GM12878 (cell line): ENCODE results near the gene PRKCE. TPM values are rescaled to one million over a fixed set of nuclear protein-coding genes. Genes with fewer than 3 reads are reported as not detected.

Source experiments
- ATAC-seq: fragments of 200-7000 bp; cut with Tn5 transposase; 3 replicates; pipeline ENCODE4 v1.9.1; 2020; ENCODE audit warnings: mild to moderate bottlenecking, moderate library complexity
- BruUV-seq: library from RNA; stranded (reverse); fragments of 400-500 nt; replicated peaks from 2 replicates; lab custom pipeline; 2021; lab: Mats Ljungman, UMichigan
- CTCF ChIA-PET: fragments of 300-600 bp; sonication (Branson Sonifier 250); formaldehyde crosslinking; extraction: SDS; loops from one replicate; lab custom pipeline; 2021; ENCODE audit warnings: inconsistent platforms; lab: Yijun Ruan, JAX
- POLR2A ChIA-PET: fragments of 350-600 bp; formaldehyde crosslinking; extraction: SDS; loops from one replicate; lab custom pipeline; 2021; ENCODE audit warnings: inconsistent platforms; lab: Charles Lee
- RAD21 ChIA-PET: fragments of 300-600 bp; sonication (Branson Sonifier 250); formaldehyde crosslinking; loops from one replicate; lab custom pipeline; 2023; ENCODE audit warnings: antibody characterized with exemption; ENCODE audit not compliant: unreplicated experiment; lab: Charles Lee
- SMC1A ChIA-PET: fragments of 300-600 bp; sonication (Branson Sonifier 250); formaldehyde crosslinking; loops from one replicate; lab custom pipeline; 2023; ENCODE audit not compliant: unreplicated experiment, uncharacterized antibody; lab: Charles Lee
- DNase-seq: peaks from one replicate; pipeline ENCODE4 v3.0.0-alpha.2; 2011; ENCODE audit warnings: low read depth, low spot score
- FAIRE-seq: peaks from 3 replicates; lab custom pipeline; 2011; peaks lifted over from hg19 to GRCh38; lab: Jason Lieb, UNC
- H2AFZ ChIP-seq: 2 replicates; pipeline ENCODE4 v1.6.0; 2011; ENCODE audit warnings: low read depth, low read length, control low read depth; ENCODE audit not compliant: control insufficient read depth
- H3K27ac ChIP-seq: 2 replicates; pipeline ENCODE4 v1.5.1; 2011; ENCODE audit warnings: control low read depth; ENCODE audit not compliant: control insufficient read depth, insufficient read depth
- H3K27me3 ChIP-seq, 2 experiments: replicated peaks in 1 of 2; 2 replicates each; pipeline versions ENCODE4 v1.6.0 to v1.6.1; 2011; ENCODE audit warnings: low read length in 1 of 2; ENCODE audit not compliant: control insufficient read depth in 2 of 2, insufficient read depth in 2 of 2
- H3K36me3 ChIP-seq, 2 experiments: 2 replicates each; pipeline ENCODE4 v1.5.1; 2011; ENCODE audit warnings: low read length in 1 of 2; ENCODE audit not compliant: control insufficient read depth in 2 of 2, insufficient read depth in 2 of 2
- H3K4me1 ChIP-seq: 2 replicates; pipeline ENCODE4 v1.6.1; 2011; ENCODE audit warnings: mild to moderate bottlenecking, low read length, moderate library complexity, mixed read lengths; ENCODE audit not compliant: control insufficient read depth, insufficient read depth
- H3K4me2 ChIP-seq: 2 replicates; pipeline ENCODE4 v1.6.0; 2011; ENCODE audit warnings: control low read depth; ENCODE audit not compliant: control insufficient read depth, insufficient read depth
- H3K4me3 ChIP-seq: fragments of 200-600 bp; sonication (generic); 2 replicates; pipeline ENCODE4 v1.5.1; 2016
- H3K79me2 ChIP-seq: 2 replicates; pipeline ENCODE4 v1.6.0; 2011; ENCODE audit warnings: low read length; ENCODE audit not compliant: control insufficient read depth, insufficient read depth
- H3K9ac ChIP-seq: 2 replicates; pipeline ENCODE4 v1.8.0; 2011; ENCODE audit warnings: low read length, control low read depth, mixed read lengths; ENCODE audit not compliant: control insufficient read depth, insufficient read depth
- H3K9me3 ChIP-seq: replicated peaks from 3 replicates; pipeline ENCODE4 v1.5.1; 2011; ENCODE audit warnings: mild to moderate bottlenecking, low read length; ENCODE audit not compliant: control insufficient read depth, insufficient read depth
- H4K20me1 ChIP-seq: 2 replicates; pipeline ENCODE4 v1.6.0; 2011; ENCODE audit not compliant: control insufficient read depth, insufficient read depth
- CEBPB ChIP-seq, 2 experiments: fragments of 150-350 bp in 1 of 2; IDR thresholded peaks; 2 replicates each; pipeline ENCODE4 v1.6.1; 2012 to 2014; ENCODE audit warnings: low read depth in 2 of 2, low read length in 2 of 2, borderline replicate concordance in 1 of 2, inconsistent platforms in 1 of 2
- CREB1 ChIP-seq: IDR thresholded peaks from 2 replicates; pipeline ENCODE4 v1.6.1; 2012; ENCODE audit warnings: low read depth, mild to moderate bottlenecking, inconsistent platforms
- CREM ChIP-seq: IDR thresholded peaks from 2 replicates; pipeline ENCODE4 v1.6.1; 2014; ENCODE audit warnings: antibody characterized with exemption, low read depth
- EED ChIP-seq: sonication (generic); IDR thresholded peaks from 2 replicates; pipeline ENCODE4 v1.6.1; 2016; ENCODE audit warnings: antibody characterized with exemption, low read depth
- ETV6 ChIP-seq, 2 experiments: fragments of 450-650 bp in 1 of 2; IDR thresholded peaks in 1 of 2; conservative IDR thresholded peaks in 1 of 2; 2 replicates each; pipeline ENCODE4 v1.6.1; 2014; ENCODE audit warnings: antibody characterized with exemption in 1 of 2, borderline replicate concordance in 1 of 2, low read depth in 1 of 2, mild to moderate bottlenecking in 1 of 2, moderate library complexity in 1 of 2
- JUNB ChIP-seq: IDR thresholded peaks from 2 replicates; pipeline ENCODE4 v1.6.1; 2016; ENCODE audit warnings: antibody characterized with exemption, mild to moderate bottlenecking
- MEF2B ChIP-seq: fragments of 450-650 bp; IDR thresholded peaks from 2 replicates; pipeline ENCODE4 v1.6.1; 2018; ENCODE audit warnings: mild to moderate bottlenecking, moderate library complexity; ENCODE audit not compliant: partially characterized antibody, poor library complexity, severe bottlenecking
- NFIC ChIP-seq: IDR thresholded peaks from 2 replicates; pipeline ENCODE4 v1.6.1; 2012; ENCODE audit warnings: low read depth, mild to moderate bottlenecking, inconsistent platforms, low read length, moderate library complexity
- RUNX3 ChIP-seq: IDR thresholded peaks from 2 replicates; pipeline ENCODE4 v1.6.1; 2012; ENCODE audit warnings: low read length, inconsistent platforms
- WGBS: methylation state at CpG from one replicate; pipeline ENCODE4 v1.1.6; 2016; ENCODE audit warnings: low lambda C conversion rate; ENCODE audit not compliant: insufficient replicate concordance, insufficient coverage; ENCODE audit errors: missing lambda C conversion rate; 5-methylcytosine and 5-hydroxymethylcytosine counted together
- in situ Hi-C: fragments of 300-500 bp; cut with MboI; formaldehyde crosslinking; loops from 9 replicates; pipeline ENCODE4 v1.14.3; 2018; ENCODE audit warnings: mixed read lengths
- intact Hi-C: fragments of 100-400 bp; cut with micrococcal nuclease; formaldehyde crosslinking; loops from one replicate; pipeline ENCODE4 v1.14.2; 2022; ENCODE audit not compliant: unreplicated experiment
- polyA plus RNA-seq, 11 experiments: library from polyadenylated mRNA; depleted of rRNA in 4 of 11; unstranded in 6 of 11; stranded (reverse) in 5 of 11; fragments of >200 nt; fragmentation: Nextera tagmentation in 4 of 11; fragmentation: Illumina TruSeq in 1 of 11; extraction: Ambion mirVana in 4 of 11; extraction: Trizol in 1 of 11; gene quantifications; 1 replicate in 1 of 11; 2 replicates in 10 of 11; pipeline versions ENCODE4 v1.2.1 to v1.2.3, GENCODE V29; 2011 to 2016; ENCODE audit warnings: inconsistent platforms in 2 of 11, missing spikeins in 2 of 11, low read depth in 1 of 11
- total RNA-seq, 4 experiments: library from RNA; depleted of rRNA in 3 of 4; stranded (reverse); fragments of >200 nt in 3 of 4; fragmentation: Illumina TruSeq in 1 of 4; extraction: Trizol in 1 of 4; gene quantifications; 2 replicates each; pipeline versions ENCODE4 v1.2.1 to v1.2.3, GENCODE V29; 2013 to 2021
- TF ChIP-seq, protein P1 (sequence below): fragments of 450-650 bp; formaldehyde crosslinking; IDR thresholded peaks from 2 replicates; pipeline ENCODE4 v1.5.0; 2022; ENCODE audit warnings: mild to moderate bottlenecking, missing genetic modification characterization
- TF ChIP-seq, protein P2 (sequence below): fragments of 450-650 bp; IDR thresholded peaks from 2 replicates; pipeline ENCODE4 v1.6.1; 2016; ENCODE audit warnings: mild to moderate bottlenecking

PRKCE gene
- total and polyA plus RNA-seq, 10 of the 15 experiments (the other 5 are each of a cell fraction or from before 2014, with no cell fraction given), result 2.6 to 28.2 (median 11.3) TPM

GRCh38 chr2:45699032-45699658 is 47.7 kb downstream of the PRKCE start:
- Histone ChIP-seq H3K27me3 (no peaks in the 10 kb centered on the region), H3K4me2 (no peak overlapping the region), H4K20me1 (no peaks in the 10 kb centered on the region), H3K79me2 (peaks cover 22% of the 10 kb centered on the region), H2AFZ (no peak overlapping the region), H3K4me1 (peaks cover 35% of the 10 kb centered on the region), H3K4me3 (no peak overlapping the region), H3K27ac (peak overlapping the region; percentile 17), H3K36me3 (peaks cover 0 to 3% of the 10 kb centered on the region in 2 experiments; a peak in 2 of 4 replicates), H3K9me3 (no peaks in the 10 kb centered on the region), H3K9ac (0 out of 2 replicates have a peak overlapping the region, but pooled peaks have one; percentile 24)
- CTCF ChIA-PET, result interaction anchor here (0.8 to 1.3 kb wide), 3 partner anchors 25 to 80 kb away, joined by 3 to 4 read pairs (median 3); no protein-coding TSS in a partner anchor
- no TSS peak for BruUV-seq
- TF ChIP-seq NFIC (peak; percentile 49; the same call in 1 of the 2 replicates), CREM (peak; percentile 59; the same call in 1 of the 2 replicates), RUNX3 (peak; percentile 80), CREB1 (peak; percentile 37; the same call in 1 of the 2 replicates), JUNB (peak; percentile 64), CEBPB (IDR thresholded peaks at IDR 0.05; ENCODE audit: borderline replicate concordance in 1 of 2, low read depth in 2 of 2, low read length in 2 of 2) (no peak), MEF2B (peak; percentile 11), EED (peak; percentile 29; the same call in 1 of the 2 replicates), ETV6 (conservative IDR thresholded peaks at IDR 0.05 in 1 of 2, IDR thresholded peaks at IDR 0.05 in 1 of 2; ENCODE audit: borderline replicate concordance in 1 of 2, low read depth in 1 of 2) (peak in 1 of 2 experiments; percentile 21; a peak in 1 of 4 replicates)
- TF ChIP-seq, protein P1, sequence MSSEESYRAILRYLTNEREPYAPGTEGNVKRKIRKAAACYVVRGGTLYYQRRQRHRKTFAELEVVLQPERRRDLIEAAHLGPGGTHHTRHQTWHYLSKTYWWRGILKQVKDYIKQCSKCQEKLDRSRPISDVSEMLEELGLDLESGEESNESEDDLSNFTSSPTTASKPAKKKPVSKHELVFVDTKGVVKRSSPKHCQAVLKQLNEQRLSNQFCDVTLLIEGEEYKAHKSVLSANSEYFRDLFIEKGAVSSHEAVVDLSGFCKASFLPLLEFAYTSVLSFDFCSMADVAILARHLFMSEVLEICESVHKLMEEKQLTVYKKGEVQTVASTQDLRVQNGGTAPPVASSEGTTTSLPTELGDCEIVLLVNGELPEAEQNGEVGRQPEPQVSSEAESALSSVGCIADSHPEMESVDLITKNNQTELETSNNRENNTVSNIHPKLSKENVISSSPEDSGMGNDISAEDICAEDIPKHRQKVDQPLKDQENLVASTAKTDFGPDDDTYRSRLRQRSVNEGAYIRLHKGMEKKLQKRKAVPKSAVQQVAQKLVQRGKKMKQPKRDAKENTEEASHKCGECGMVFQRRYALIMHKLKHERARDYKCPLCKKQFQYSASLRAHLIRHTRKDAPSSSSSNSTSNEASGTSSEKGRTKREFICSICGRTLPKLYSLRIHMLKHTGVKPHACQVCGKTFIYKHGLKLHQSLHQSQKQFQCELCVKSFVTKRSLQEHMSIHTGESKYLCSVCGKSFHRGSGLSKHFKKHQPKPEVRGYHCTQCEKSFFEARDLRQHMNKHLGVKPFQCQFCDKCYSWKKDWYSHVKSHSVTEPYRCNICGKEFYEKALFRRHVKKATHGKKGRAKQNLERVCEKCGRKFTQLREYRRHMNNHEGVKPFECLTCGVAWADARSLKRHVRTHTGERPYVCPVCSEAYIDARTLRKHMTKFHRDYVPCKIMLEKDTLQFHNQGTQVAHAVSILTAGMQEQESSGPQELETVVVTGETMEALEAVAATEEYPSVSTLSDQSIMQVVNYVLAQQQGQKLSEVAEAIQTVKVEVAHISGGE, result no peak
- TF ChIP-seq, protein P2, sequence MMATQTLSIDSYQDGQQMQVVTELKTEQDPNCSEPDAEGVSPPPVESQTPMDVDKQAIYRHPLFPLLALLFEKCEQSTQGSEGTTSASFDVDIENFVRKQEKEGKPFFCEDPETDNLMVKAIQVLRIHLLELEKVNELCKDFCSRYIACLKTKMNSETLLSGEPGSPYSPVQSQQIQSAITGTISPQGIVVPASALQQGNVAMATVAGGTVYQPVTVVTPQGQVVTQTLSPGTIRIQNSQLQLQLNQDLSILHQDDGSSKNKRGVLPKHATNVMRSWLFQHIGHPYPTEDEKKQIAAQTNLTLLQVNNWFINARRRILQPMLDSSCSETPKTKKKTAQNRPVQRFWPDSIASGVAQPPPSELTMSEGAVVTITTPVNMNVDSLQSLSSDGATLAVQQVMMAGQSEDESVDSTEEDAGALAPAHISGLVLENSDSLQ, result 0 out of 2 replicates have a peak, but pooled peaks have one; percentile 9
- FAIRE-seq (no peak), DNase-seq (no peak), ATAC-seq (peak; percentile 64)
- RAD21 ChIA-PET, result interaction anchor here (0.7 to 4.8 kb wide), 6 partner anchors 10 to 137 kb away, joined by 3 to 35 read pairs (median 4); partner anchors contain the start of gene PRKCE
- POLR2A ChIA-PET, result interaction anchor here (0.9 to 1.3 kb wide), 2 partner anchors 19 to 46 kb away, joined by 3 read pairs; no protein-coding TSS in a partner anchor
- in situ Hi-C loops, result no loop called here
- SMC1A ChIA-PET, result interaction anchor here (0.7 to 1.8 kb wide), 13 partner anchors 9 to 237 kb away, joined by 3 to 12 read pairs (median 4); no protein-coding TSS in a partner anchor
- 27% methylated on average over 7 of the region's 7 CpGs for WGBS
- intact Hi-C loops, result no loop called here
